Neural cell (in vitro differentiated cells): ENCODE data around the gene GABRD.

Source experiments
- CTCF ChIP-seq: fragments of 450-650 bp; IDR thresholded peaks from 2 replicates; pipeline ENCODE4 v1.5.1; 2014; ENCODE audit warnings: antibody characterized with exemption, mild to moderate bottlenecking, moderate library complexity; ENCODE audit not compliant: poor library complexity, severe bottlenecking
- EZH2 ChIP-seq: fragments of 200-600, 300-800 bp; shearing (Covaris generic), sonication (generic); IDR thresholded peaks from 2 replicates; pipeline ENCODE4 v1.6.1; 2014; ENCODE audit warnings: antibody characterized with exemption, low read length, borderline replicate concordance, mild to moderate bottlenecking; ENCODE audit not compliant: insufficient read depth, poor library complexity, severe bottlenecking
- MXI1 ChIP-seq: fragments of 450-650 bp; conservative IDR thresholded peaks from 2 replicates; pipeline ENCODE4 v1.6.1; 2014; ENCODE audit warnings: antibody characterized with exemption, mild to moderate bottlenecking; ENCODE audit not compliant: poor library complexity, severe bottlenecking
- POLR2AphosphoS5 ChIP-seq: IDR thresholded peaks from 2 replicates; pipeline ENCODE4 v1.6.1; 2012
- RAD21 ChIP-seq: fragments of 450-650 bp; conservative IDR thresholded peaks from 2 replicates; pipeline ENCODE4 v1.6.1; 2014; ENCODE audit warnings: antibody characterized with exemption, mild to moderate bottlenecking, moderate library complexity

GRCh38 chr1:2049225-2049717 is 30.1 kb downstream of the GABRD start:
- TF ChIP-seq CTCF = no peak
- no peak for TF ChIP-seq RAD21
- no peak for TF ChIP-seq POLR2AphosphoS5
- TF ChIP-seq MXI1 = no peak
- TF ChIP-seq EZH2 = no peak
